ENCODE data around the gene GGTLC1.
A peak's percentile ranks its signal among the peaks of the same experiment; 100 is the strongest.
"Not testable (repeated sequence)": the region's sequence is repeated elsewhere in the genome, so short reads cannot be mapped to it uniquely, and the experiment has no call there.

The GGTLC1 gene

DNA sequence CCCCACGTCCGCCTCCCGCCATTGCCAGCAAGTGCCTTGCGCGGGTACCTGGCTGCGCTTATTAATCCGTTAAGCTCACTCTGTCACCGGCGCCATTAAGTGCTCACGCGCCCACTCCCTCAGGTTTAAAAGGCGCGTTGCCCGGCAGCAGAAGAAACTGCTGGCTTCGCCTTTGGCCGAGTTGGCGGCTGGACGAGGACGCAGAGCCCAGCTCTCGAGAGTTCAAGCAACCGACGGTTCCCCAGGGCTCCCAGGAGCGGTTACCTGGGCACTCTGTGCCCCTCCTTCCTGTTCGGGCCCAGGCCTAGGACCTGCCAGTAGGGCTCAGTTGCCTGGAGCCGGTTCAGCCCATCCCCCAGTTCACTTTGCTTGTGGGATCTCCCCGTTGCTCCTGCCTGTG lies at the start of gene GGTLC1:
GGTLC1 (minus strand) TSS at position 219 of the 400 bp plus-strand sequence. CDS start 2,168 bp downstream, outside the sequence.
- DNase-seq (ENCODE audit: low read depth): no peak

GRCh38 chr20:24034820-24035219 lies 46.2 kb upstream of the GGTLC1 start:
- no peak for DNase-seq (ENCODE audit: low read depth)

DNA sequence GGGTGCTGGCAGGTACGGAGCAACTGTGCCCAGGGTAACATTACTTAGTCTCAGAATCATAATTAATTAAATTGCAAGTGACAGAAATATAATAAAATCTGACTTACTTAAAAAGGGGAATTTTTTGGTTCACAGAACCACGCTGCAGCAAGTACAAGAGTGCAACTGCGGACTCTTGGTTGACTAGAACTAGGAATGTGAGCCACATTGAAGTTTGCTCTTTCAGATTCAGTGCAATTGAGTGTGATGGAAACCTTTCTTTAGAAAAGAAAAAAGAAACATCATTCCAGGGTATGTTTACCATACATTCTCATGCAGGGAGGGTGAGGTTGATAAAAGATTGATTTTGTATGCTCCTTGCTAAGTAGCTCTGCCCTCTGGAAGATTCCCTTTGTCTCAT lies 45.0 kb upstream of the GGTLC1 start:
- DNase-seq (ENCODE audit: low read depth): no peak

GRCh38 chr20:24033151-24033550 lies 44.6 kb upstream of the GGTLC1 start:
- no peak for DNase-seq (ENCODE audit: low read depth)

DNA sequence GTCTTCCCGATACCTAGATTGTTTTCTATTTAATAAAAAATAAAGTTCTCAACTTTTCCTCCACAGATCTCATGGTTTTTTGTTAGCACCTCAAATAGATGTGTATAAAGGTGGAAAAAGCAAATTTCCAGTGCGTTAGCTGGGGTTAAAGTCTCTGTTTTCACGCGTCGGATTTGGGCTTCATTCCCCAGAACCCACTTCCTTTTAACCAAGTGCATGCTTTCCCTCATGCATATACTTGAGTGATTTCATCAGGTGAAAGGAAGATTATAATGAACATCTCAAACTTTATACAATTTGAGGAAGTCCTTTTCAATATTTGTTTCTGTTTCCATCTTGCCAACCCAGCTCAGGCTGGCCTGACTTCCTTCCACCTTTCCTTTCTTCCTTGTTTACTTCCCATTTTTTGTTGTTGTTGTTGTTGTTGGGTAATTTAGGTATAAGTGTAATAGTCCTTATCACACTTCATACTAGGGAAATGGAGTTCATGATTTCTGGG lies 43.9 kb upstream of the GGTLC1 start:
- DNase-seq (ENCODE audit: low read depth): no peak

GRCh38 chr20:24027229-24027628 lies 38.6 kb upstream of the GGTLC1 start:
- DNase-seq (ENCODE audit: low read depth): no peak

GRCh38 chr20:24022621-24023180 lies 34.1 kb upstream of the GGTLC1 start:
- no peak for DNase-seq (ENCODE audit: low read depth)

DNA sequence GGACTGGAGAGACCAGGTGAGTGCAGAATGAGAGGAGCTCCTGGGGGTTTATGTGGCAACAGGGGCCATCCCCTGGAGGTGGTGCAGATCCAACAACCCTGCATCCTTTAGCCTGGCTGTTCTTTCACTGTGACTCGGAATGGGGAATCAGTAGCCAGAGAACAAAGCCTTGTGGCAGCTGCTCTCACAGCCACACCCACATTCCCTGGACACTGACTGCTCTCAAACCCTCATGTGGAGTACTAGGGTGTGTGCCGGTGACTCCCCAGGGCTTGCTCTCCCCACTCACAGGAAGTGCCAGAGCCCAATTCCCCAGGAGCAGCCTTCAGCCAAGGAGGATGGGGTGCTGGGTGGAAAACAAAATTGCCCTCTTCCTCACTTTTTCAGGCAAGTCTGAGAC lies 30.2 kb upstream of the GGTLC1 start:
- DNase-seq (ENCODE audit: low read depth): no peak

DNA sequence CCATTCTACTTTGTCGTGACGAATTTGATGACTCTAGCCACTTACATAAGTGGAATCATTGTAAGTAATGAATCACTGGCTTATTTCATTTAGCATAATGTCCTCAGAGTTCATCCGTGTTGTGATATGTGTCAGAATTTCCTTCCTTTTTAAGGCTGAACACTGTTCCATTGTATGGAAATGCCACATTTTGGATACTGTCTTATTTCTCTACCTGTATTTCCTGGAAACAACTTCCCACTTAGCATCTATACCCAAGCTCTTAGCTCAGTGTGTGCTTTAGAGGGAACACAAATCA lies 28.8 kb upstream of the GGTLC1 start:
- no peak for DNase-seq (ENCODE audit: low read depth)

GRCh38 chr20:24016607-24017457 lies 28.3 kb upstream of the GGTLC1 start:
- no peak for DNase-seq (ENCODE audit: low read depth)

DNA sequence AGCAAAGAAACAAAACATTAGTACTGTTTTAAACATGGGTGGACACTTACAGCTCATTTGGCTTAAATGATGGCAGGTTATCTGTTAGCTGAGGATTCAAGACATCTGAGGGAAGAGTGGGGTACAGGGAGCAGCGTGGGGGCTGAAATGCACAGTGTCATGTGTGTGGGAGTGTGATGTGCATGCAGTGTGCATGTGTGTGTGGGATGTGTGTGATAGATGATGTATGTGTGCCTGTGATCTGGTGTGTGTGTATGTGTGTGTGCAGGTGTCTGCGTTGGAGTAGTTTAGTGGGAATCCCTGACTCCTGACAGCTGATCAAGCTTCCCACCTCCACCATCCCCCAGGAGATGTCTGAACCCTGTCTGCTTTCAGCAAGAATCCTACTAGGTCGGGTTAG lies 25.4 kb upstream of the GGTLC1 start:
- DNase-seq (ENCODE audit: low read depth): no peak

GRCh38 chr20:24011282-24011681 lies 22.7 kb upstream of the GGTLC1 start:
- DNase-seq (ENCODE audit: low read depth): no peak

DNA sequence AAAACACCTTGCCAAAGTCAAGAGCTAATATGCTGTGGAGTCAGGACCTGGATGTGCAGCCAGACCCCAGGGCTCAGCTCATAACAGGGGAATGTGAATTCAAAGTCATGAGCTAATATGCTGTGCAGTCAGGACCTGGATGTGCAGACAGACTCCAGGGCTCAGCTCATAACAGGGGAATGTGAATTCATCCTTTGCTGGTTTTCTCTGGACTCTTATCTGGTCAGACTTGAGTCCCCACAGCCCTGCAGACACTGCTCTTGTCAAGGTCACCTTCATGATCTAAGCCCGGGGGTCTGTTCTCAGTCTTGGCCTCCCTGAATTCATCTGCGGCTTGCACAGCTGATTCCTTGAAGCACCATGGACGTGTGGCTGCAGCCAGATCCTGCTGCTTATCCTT lies 19.2 kb upstream of the GGTLC1 start:
- DNase-seq (ENCODE audit: low read depth): no peak

DNA sequence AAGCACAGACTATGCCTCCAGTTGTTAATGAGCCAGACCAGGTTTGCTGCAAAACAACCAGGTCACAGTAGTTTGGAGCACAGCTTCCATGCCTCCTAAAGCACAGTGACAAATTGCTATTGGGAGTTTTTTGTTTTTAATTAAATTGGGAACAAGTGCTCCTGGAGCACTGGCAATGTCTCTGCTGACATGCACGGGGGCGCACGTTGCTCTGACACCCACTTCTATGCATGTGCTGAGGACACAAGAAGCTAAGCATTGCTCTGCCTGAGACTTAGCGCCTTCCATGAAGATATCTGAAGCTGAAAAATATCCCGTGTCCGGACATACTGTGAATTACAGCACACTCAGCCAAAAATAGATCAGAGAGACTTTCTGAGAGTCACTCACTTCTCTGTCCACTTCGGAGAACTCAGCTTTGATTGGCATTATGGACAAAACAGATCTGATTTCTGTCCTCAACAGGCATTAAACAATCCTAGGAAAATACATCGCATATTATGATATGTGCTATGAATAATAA lies 18.6 kb upstream of the GGTLC1 start:
- DNase-seq (ENCODE audit: low read depth): no peak

DNA sequence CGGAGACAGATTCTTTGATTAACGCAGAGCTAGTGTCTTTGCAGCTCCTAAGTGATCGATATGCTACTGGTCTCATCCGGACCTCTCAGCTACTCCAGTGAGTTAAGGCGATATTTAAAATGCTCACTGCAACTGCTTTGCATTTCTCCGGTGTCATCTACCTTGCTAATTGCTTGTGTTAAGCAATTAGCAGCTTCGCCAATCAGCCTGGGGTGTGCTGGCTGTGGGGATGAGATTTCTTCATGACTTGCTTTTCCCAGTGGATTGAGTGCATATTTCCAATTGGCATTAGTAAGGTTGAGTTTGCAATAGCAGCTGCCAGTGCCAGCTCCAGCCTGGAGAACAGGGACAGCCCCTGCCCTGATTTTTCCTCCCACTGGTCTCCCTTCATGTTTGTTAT lies 18.0 kb upstream of the GGTLC1 start:
- DNase-seq (ENCODE audit: low read depth): no peak

GRCh38 chr20:24004471-24004870 lies 15.9 kb upstream of the GGTLC1 start:
- no peak for DNase-seq (ENCODE audit: low read depth)

DNA sequence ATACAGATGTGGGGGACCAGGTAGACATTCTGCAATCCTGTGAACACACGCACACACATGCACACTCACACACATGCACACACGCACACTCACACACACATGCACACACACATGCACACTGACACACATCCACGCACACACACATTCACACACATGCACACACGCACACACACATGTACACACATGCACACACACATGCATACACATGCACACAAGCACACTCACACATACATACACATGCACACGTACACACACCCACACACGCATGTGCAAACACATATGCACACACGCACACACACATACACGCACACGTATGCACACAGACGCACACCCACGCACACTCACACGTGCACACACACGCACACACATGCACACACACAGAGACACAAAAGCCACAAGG lies 14.3 kb upstream of the GGTLC1 start:
- no peak for DNase-seq (ENCODE audit: low read depth)

- DNase-seq (ENCODE audit: low read depth): no peak
These were observed 13.3 kb upstream of the GGTLC1 start for GRCh38 chr20:24001712-24002405.

- DNase-seq (ENCODE audit: low read depth): no peak
These were observed 10.3 kb upstream of the GGTLC1 start for GRCh38 chr20:23998844-23999243.

- no peak for DNase-seq (ENCODE audit: low read depth)
These were observed 9.8 kb upstream of the GGTLC1 start for GRCh38 chr20:23998392-23998791.

- peak; percentile 14 for DNase-seq (ENCODE audit: low read depth)
These were observed 7.5 kb upstream of the GGTLC1 start for GRCh38 chr20:23995905-23996666.

DNA sequence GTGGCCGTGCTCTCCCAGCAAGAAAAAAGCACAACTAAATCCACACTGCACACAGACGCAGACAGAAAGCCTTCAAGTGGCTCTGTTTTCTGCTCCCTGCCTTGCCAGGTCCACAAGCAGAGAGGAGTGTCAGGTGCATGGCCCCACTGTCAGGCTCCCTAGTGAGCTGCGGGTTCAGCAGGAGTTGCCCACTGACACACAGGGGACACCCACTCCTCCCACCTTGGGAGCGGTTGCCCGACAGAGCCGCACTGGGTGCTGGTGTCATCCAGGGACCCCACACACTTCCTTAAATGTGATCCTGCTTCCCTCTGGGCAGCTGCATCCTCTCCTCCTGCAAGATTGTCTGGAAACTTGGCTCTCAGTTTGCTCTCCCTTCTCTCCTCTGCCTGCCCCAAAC lies 6.7 kb upstream of the GGTLC1 start:
- DNase-seq (ENCODE audit: low read depth): not testable (repeated sequence)

Measured in HS-27A (cell line).